HEK293 (cell line): Measurements from ENCODE around the gene FBN2.

Source experiments
- CTCF ChIA-PET: fragments of 350-600 bp; formaldehyde crosslinking; extraction: SDS; loops from one replicate; lab custom pipeline; 2021; ENCODE audit warnings: antibody characterized with exemption; lab: Yijun Ruan, JAX
- POLR2A ChIA-PET: fragments of 300-600 bp; formaldehyde crosslinking; extraction: SDS; loops from one replicate; lab custom pipeline; 2020; ENCODE audit warnings: antibody characterized with exemption, inconsistent platforms; lab: Yijun Ruan, JAX
- H3K27ac ChIP-seq: fragments of 200-500 bp; sonication (Bioruptor generic); 2 replicates; pipeline ENCODE4 v1.5.1; 2014; ENCODE audit warnings: low read depth, low read length, control low read depth, inconsistent platforms; ENCODE audit errors: extremely low read depth
- H3K36me3 ChIP-seq, 2 experiments: fragments of 200-500 bp in 1 of 2; sonication (Bioruptor generic) in 1 of 2; 1 replicate in 1 of 2; 2 replicates in 1 of 2; pipeline ENCODE4 v1.5.1; 2014 to 2017; ENCODE audit warnings: inconsistent platforms in 2 of 2, low read length in 2 of 2; ENCODE audit not compliant: control insufficient read depth in 2 of 2, insufficient read depth in 1 of 2
- H3K4me1 ChIP-seq: fragments of 200-500 bp; sonication (Bioruptor generic); 2 replicates; pipeline ENCODE4 v1.5.1; 2014; ENCODE audit warnings: mild to moderate bottlenecking, low read length, inconsistent platforms; ENCODE audit not compliant: control insufficient read depth, insufficient read depth
- H3K4me3 ChIP-seq: 2 replicates; pipeline ENCODE4 v1.5.1; 2011; ENCODE audit warnings: low read depth, mild to moderate bottlenecking, control low read depth, low read length, moderate library complexity
- H3K9me3 ChIP-seq: fragments of 200-500 bp; sonication (Bioruptor generic); 2 replicates; pipeline ENCODE4 v1.5.1; 2014; ENCODE audit warnings: low read depth, low read length, inconsistent platforms; ENCODE audit not compliant: control insufficient read depth, insufficient read depth
- AEBP2 ChIP-seq: fragments of 450-650 bp; formaldehyde crosslinking; IDR thresholded peaks from 2 replicates; pipeline ENCODE4 v1.5.1; 2016; ENCODE audit warnings: missing biosample characterization, missing genetic modification characterization, borderline replicate concordance
- FEZF1 ChIP-seq: fragments of 450-650 bp; formaldehyde crosslinking; IDR thresholded peaks from 2 replicates; pipeline ENCODE4 v1.5.1; 2016; ENCODE audit warnings: missing biosample characterization, missing genetic modification characterization
- GLI2 ChIP-seq: fragments of 450-650 bp; formaldehyde crosslinking; IDR thresholded peaks from 2 replicates; pipeline ENCODE4; 2017; ENCODE audit warnings: missing biosample characterization, missing genetic modification characterization, low read depth, borderline replicate concordance
- GLIS1 ChIP-seq: fragments of 450-650 bp; formaldehyde crosslinking; IDR thresholded peaks from 2 replicates; pipeline ENCODE4 v1.5.1; 2016; ENCODE audit warnings: missing biosample characterization, missing genetic modification characterization
- HOXC10 ChIP-seq: sonication (generic); formaldehyde crosslinking; IDR thresholded peaks from 2 replicates; pipeline ENCODE4 v1.8.1; 2023; ENCODE audit warnings: mild to moderate bottlenecking, missing genetic modification reagents
- HOXD13 ChIP-seq: sonication (generic); formaldehyde crosslinking; IDR thresholded peaks from 2 replicates; pipeline ENCODE4 v1.8.0; 2022; ENCODE audit warnings: missing genetic modification reagents, borderline replicate concordance
- PATZ1 ChIP-seq: fragments of 450-650 bp; formaldehyde crosslinking; IDR thresholded peaks from 2 replicates; pipeline ENCODE4 v1.5.1; 2016; ENCODE audit warnings: missing biosample characterization, missing genetic modification characterization
- PRDM1 ChIP-seq: fragments of 450-650 bp; formaldehyde crosslinking; IDR thresholded peaks from 2 replicates; pipeline ENCODE4; 2016; ENCODE audit warnings: missing biosample characterization, missing genetic modification characterization
- SCRT1 ChIP-seq: fragments of 450-650 bp; formaldehyde crosslinking; IDR thresholded peaks from 2 replicates; pipeline ENCODE4 v1.5.1; 2016; ENCODE audit warnings: missing biosample characterization, missing genetic modification characterization, borderline replicate concordance
- SCRT2 ChIP-seq: fragments of 450-650 bp; formaldehyde crosslinking; IDR thresholded peaks from 2 replicates; pipeline ENCODE4 v1.5.1; 2016; ENCODE audit warnings: missing biosample characterization, missing genetic modification characterization
- SP3 ChIP-seq: fragments of 450-650 bp; formaldehyde crosslinking; IDR thresholded peaks from 2 replicates; pipeline ENCODE4 v1.5.1; 2016; ENCODE audit warnings: missing biosample characterization, missing genetic modification characterization
- ZNF169 ChIP-seq: fragments of 450-650 bp; formaldehyde crosslinking; IDR thresholded peaks from 2 replicates; pipeline ENCODE4 v1.5.1; 2016; ENCODE audit warnings: missing biosample characterization, missing genetic modification characterization
- ZNF174 ChIP-seq: fragments of 450-650 bp; formaldehyde crosslinking; IDR thresholded peaks from 2 replicates; pipeline ENCODE4 v1.5.0; 2017; ENCODE audit warnings: missing biosample characterization, mild to moderate bottlenecking, missing genetic modification characterization
- ZNF184 ChIP-seq: fragments of 450-650 bp; IDR thresholded peaks from 2 replicates; pipeline ENCODE4 v1.5.1; 2018; ENCODE audit warnings: missing biosample characterization, mild to moderate bottlenecking, missing genetic modification characterization
- ZNF274 ChIP-seq, 2 experiments: fragments of 200-500 bp in 1 of 2; fragments of 450-650 bp in 1 of 2; sonication (Bioruptor generic) in 1 of 2; formaldehyde crosslinking in 1 of 2; IDR thresholded peaks; 2 replicates each; pipeline versions ENCODE4 v1.5.1 to v1.6.1; 2014 to 2016; ENCODE audit warnings: borderline replicate concordance in 1 of 2, inconsistent platforms in 1 of 2, low read length in 1 of 2, missing biosample characterization in 1 of 2, missing genetic modification characterization in 1 of 2
- ZNF324 ChIP-seq: fragments of 450-650 bp; formaldehyde crosslinking; IDR thresholded peaks from 2 replicates; pipeline ENCODE4 v1.5.1; 2016; ENCODE audit warnings: missing biosample characterization, missing genetic modification characterization
- ZNF426 ChIP-seq: fragments of 450-650 bp; formaldehyde crosslinking; IDR thresholded peaks from 2 replicates; pipeline ENCODE4 v1.5.1; 2017; ENCODE audit warnings: missing biosample characterization, missing genetic modification characterization, mild to moderate bottlenecking, inconsistent platforms, moderate library complexity
- ZNF501 ChIP-seq: fragments of 450-650 bp; formaldehyde crosslinking; IDR thresholded peaks from 2 replicates; pipeline ENCODE4 v1.5.1; 2016; ENCODE audit warnings: missing biosample characterization, missing genetic modification characterization
- ZNF529 ChIP-seq: fragments of 450-650 bp; formaldehyde crosslinking; IDR thresholded peaks from 2 replicates; pipeline ENCODE4 v1.5.1; 2017; ENCODE audit warnings: missing genetic modification characterization, missing biosample characterization; ENCODE audit not compliant: insufficient replicate concordance
- ZNF670 ChIP-seq: fragments of 450-650 bp; formaldehyde crosslinking; IDR thresholded peaks from 2 replicates; pipeline ENCODE4 v1.5.1; 2016; ENCODE audit warnings: missing biosample characterization, missing genetic modification characterization, low read depth
- ZNF843 ChIP-seq: fragments of 450-650 bp; formaldehyde crosslinking; IDR thresholded peaks from 2 replicates; pipeline ENCODE4 v1.5.1; 2016; ENCODE audit warnings: missing biosample characterization, missing genetic modification characterization
- ZSCAN16 ChIP-seq: fragments of 450-650 bp; formaldehyde crosslinking; IDR thresholded peaks from 2 replicates; pipeline ENCODE4 v1.5.1; 2016; ENCODE audit warnings: missing biosample characterization, missing genetic modification characterization
- ZSCAN4 ChIP-seq: fragments of 450-650 bp; formaldehyde crosslinking; IDR thresholded peaks from 2 replicates; pipeline ENCODE4 v1.5.1; 2017; ENCODE audit warnings: missing biosample characterization, missing genetic modification characterization

The FBN2 gene

DNA sequence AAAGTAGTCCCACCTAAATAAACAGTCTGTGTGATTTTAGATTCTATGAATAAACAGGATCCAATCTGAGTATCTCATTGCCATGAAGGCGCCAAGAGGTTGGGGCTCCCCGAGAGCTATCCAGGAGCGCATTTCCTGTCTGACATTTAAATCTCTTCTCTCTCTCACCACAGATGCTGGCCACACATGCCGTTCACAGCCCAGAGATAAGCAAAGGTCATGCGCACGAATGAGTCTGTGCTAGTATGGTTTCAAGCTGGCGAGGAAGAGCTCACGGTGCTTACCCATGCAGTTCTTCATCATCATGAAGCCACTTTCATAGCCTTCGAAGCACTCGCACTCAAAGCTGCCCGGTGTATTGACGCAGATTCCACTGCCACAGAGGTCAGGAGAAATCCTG lies 199.4 kb downstream of the FBN2 start:
- ChIA-PET POLR2A (no interaction called here), CTCF (no interaction called here)
- TF ChIP-seq SCRT2 = no peak
- TF ChIP-seq ZNF184 (tag by site-specific recombination) = no peak
- TF ChIP-seq ZNF324 (tag by site-specific recombination) = no peak
- TF ChIP-seq GLIS1 = no peak
- TF ChIP-seq HOXC10 (CRISPR knock-in tag) = no peak
- no peak for TF ChIP-seq SCRT1
- TF ChIP-seq ZNF529 (tag by site-specific recombination) = no peak
- no peak for TF ChIP-seq ZNF274 (IDR thresholded peaks at IDR 0.05; ENCODE audit: low read length)
- no peak for TF ChIP-seq ZNF274 (tag by site-specific recombination; IDR thresholded peaks at IDR 0.05; ENCODE audit: borderline replicate concordance)
- no peak for TF ChIP-seq ZNF174 (tag by site-specific recombination)
- TF ChIP-seq GLI2 = no peak
- no peak for TF ChIP-seq PRDM1 (tag by site-specific recombination)
- TF ChIP-seq ZSCAN4 (tag by site-specific recombination) = no peak
- no peak for TF ChIP-seq ZNF426 (tag by site-specific recombination)
- no peak for TF ChIP-seq PATZ1 (tag by site-specific recombination)
- TF ChIP-seq FEZF1 (tag by site-specific recombination) = no peak
- Histone ChIP-seq H3K4me3 (no peak overlapping the region), H3K9me3 (no peaks in the 10 kb centered on the region), H3K36me3 (peaks cover 53 to 84% of the 10 kb centered on the region in 2 experiments), H3K4me1 (no peaks in the 10 kb centered on the region), H3K27ac (no peak overlapping the region)

DNA sequence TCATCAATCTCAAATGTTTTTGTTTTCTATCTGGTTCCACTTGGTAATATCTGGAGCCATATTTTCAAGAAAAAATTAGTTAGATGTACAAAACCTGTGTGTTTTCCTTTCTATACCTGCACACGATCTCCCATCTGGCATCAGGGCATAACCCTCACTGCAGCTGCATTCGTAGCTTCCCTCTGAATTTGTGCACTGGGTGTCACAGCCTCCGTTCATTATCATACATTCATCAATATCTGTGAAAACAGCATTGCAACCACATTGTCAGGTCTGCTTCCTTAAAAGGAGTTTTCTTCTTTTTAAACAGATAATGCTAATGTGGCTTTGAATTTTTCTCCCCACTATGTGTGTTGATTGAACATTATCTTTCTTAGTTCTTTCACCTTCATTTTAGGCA lies 202.7 kb downstream of the FBN2 start:
- H3K27ac ChIP-seq = no peak overlapping the region
- CTCF ChIA-PET = no interaction called here
- no peak overlapping the region for H3K4me3 ChIP-seq
- H3K4me1 ChIP-seq = no peaks in the 10 kb centered on the region
- peaks cover 73 to 87% of the 10 kb centered on the region in 2 experiments for H3K36me3 ChIP-seq
- no peaks in the 10 kb centered on the region; the same call in 1 of the 2 replicates for H3K9me3 ChIP-seq
- POLR2A ChIA-PET = no interaction called here
- TF ChIP-seq AEBP2 (no peak), ZNF670 (tag by site-specific recombination) (no peak), ZNF324 (tag by site-specific recombination) (no peak), HOXD13 (no peak), ZNF843 (no peak), ZSCAN16 (tag by site-specific recombination) (no peak), ZNF501 (tag by site-specific recombination) (no peak), ZNF169 (tag by site-specific recombination) (no peak), SP3 (tag by site-specific recombination) (no peak)
